HCT116 (cell line): ENCODE measurements around the gene ZDHHC14. TPM values are rescaled to one million over a fixed set of nuclear protein-coding genes. Genes with fewer than 3 reads are reported as not detected.

Experiments
- ATAC-seq: fragments of 200-7000 bp; cut with Tn5 transposase; 2 replicates; pipeline ENCODE4 v1.9.1; 2020; ENCODE audit warnings: mild to moderate bottlenecking, moderate library complexity
- BruUV-seq: library from RNA; stranded (reverse); fragments of 400-500 nt; replicated peaks from 2 replicates; lab custom pipeline; 2021; lab: Mats Ljungman, UMichigan
- CTCF ChIA-PET: fragments of 300-600 bp; sonication (Branson Sonifier 250); formaldehyde crosslinking; loops from one replicate; lab custom pipeline; 2021; ENCODE audit warnings: antibody characterized with exemption; lab: Charles Lee
- POLR2A ChIA-PET: fragments of 300-600, 350-600 bp; sonication (Branson Sonifier 250); formaldehyde crosslinking; loops from one replicate; lab custom pipeline; 2021; ENCODE audit warnings: antibody characterized with exemption; lab: Charles Lee
- RAD21 ChIA-PET, 2 experiments: fragments of 300-600 bp; sonication (Branson Sonifier 250); formaldehyde crosslinking; loops; one replicate each; lab custom pipeline; 2023; ENCODE audit warnings: low total read pairs in 2 of 2; ENCODE audit not compliant: uncharacterized antibody in 2 of 2, unreplicated experiment in 2 of 2, low non-redundant PET in 1 of 2; lab: Charles Lee
- DNase-seq: peaks from one replicate; pipeline ENCODE4 v3.0.0-alpha.2; 2010; ENCODE audit warnings: low read depth, low spot score
- H2AFZ ChIP-seq: fragments of 200-600 bp; shearing (Covaris generic), sonication (generic); 2 replicates; pipeline ENCODE4 v1.6.1; 2017; ENCODE audit warnings: low read depth, mixed run types, mixed read lengths, antibody characterized with exemption, low read length; ENCODE audit not compliant: poor library complexity, severe bottlenecking
- H3K27ac ChIP-seq: 2 replicates; pipeline ENCODE4 v1.5.1; 2012; ENCODE audit warnings: low read depth, low read length
- H3K27me3 ChIP-seq: fragments of 200-600 bp; sonication (generic); 2 replicates; pipeline ENCODE4 v1.6.1; 2016; ENCODE audit warnings: mixed run types, low read length, mixed read lengths; ENCODE audit not compliant: insufficient read depth
- H3K36me3 ChIP-seq, 2 experiments: fragments of 200-500 bp in 1 of 2; fragments of 200-600 bp in 1 of 2; sonication (Bioruptor generic) in 1 of 2; sonication (generic) in 1 of 2; 2 replicates each; pipeline versions ENCODE4 v1.5.1 to v1.6.1; 2014 to 2016; ENCODE audit warnings: low read length in 2 of 2, inconsistent platforms in 1 of 2, mixed read lengths in 1 of 2, mixed run types in 1 of 2; ENCODE audit not compliant: insufficient read depth in 2 of 2, control insufficient read depth in 1 of 2
- H3K4me1 ChIP-seq, 2 experiments: fragments of 200-600 bp in 1 of 2; sonication (generic) in 1 of 2; 2 replicates each; pipeline versions ENCODE4 v1.5.1 to v1.6.1; 2012 to 2017; ENCODE audit warnings: low read length in 2 of 2, inconsistent platforms in 1 of 2, mild to moderate bottlenecking in 1 of 2, mixed read lengths in 1 of 2, mixed run types in 1 of 2, moderate library complexity in 1 of 2; ENCODE audit not compliant: insufficient read depth in 2 of 2, control insufficient read depth in 1 of 2
- H3K4me2 ChIP-seq: fragments of 200-600 bp; sonication (generic); 2 replicates; pipeline ENCODE4 v1.6.1; 2017; ENCODE audit warnings: mixed run types, low read length, mixed read lengths
- H3K4me3 ChIP-seq, 2 experiments: fragments of 200-600 bp in 1 of 2; sonication (generic) in 1 of 2; replicated peaks in 1 of 2; 2 replicates each; pipeline ENCODE4 v1.5.1; 2011 to 2016; ENCODE audit warnings: low read length in 2 of 2, control low read depth in 1 of 2, low read depth in 1 of 2, mild to moderate bottlenecking in 1 of 2, mixed read lengths in 1 of 2, mixed run types in 1 of 2
- H3K79me2 ChIP-seq: fragments of 200-600 bp; sonication (generic); 2 replicates; pipeline ENCODE4 v1.6.1; 2017; ENCODE audit warnings: mild to moderate bottlenecking, mixed run types, low read length, moderate library complexity, mixed read lengths; ENCODE audit not compliant: insufficient read depth
- H3K9ac ChIP-seq: fragments of 200-600 bp; sonication (generic); 2 replicates; pipeline ENCODE4 v1.6.1; 2016; ENCODE audit warnings: low read length, mixed read lengths
- H3K9me2 ChIP-seq: fragments of 200-600 bp; sonication (generic), shearing (Covaris generic); 2 replicates; pipeline ENCODE4 v1.6.1; 2017; ENCODE audit warnings: mixed run types, mild to moderate bottlenecking, moderate library complexity; ENCODE audit not compliant: insufficient read depth
- H3K9me3 ChIP-seq, 2 experiments: fragments of 200-500 bp in 1 of 2; fragments of 200-600 bp in 1 of 2; sonication (Bioruptor generic) in 1 of 2; sonication (generic) in 1 of 2; 2 replicates each; pipeline ENCODE4 v1.6.1; 2014 to 2017; ENCODE audit warnings: low read length in 2 of 2, mixed read lengths in 2 of 2, inconsistent platforms in 1 of 2, low read depth in 1 of 2, mild to moderate bottlenecking in 1 of 2, mixed run types in 1 of 2, moderate library complexity in 1 of 2; ENCODE audit not compliant: control insufficient read depth in 1 of 2, insufficient read depth in 1 of 2
- H4K20me1 ChIP-seq: fragments of 200-600 bp; sonication (generic), shearing (Covaris generic); 2 replicates; pipeline ENCODE4 v1.6.1; 2017; ENCODE audit warnings: mixed run types, mild to moderate bottlenecking, moderate library complexity; ENCODE audit not compliant: insufficient read depth
- EZH2 ChIP-seq: fragments of 200-600 bp; sonication (generic); IDR thresholded peaks from 2 replicates; pipeline ENCODE4 v1.6.1; 2017; ENCODE audit warnings: antibody characterized with exemption, mixed run types
- FOSL1 ChIP-seq: IDR thresholded peaks from 2 replicates; pipeline ENCODE4 v1.6.1; 2012; ENCODE audit warnings: low read depth
- POLR2AphosphoS5 ChIP-seq: IDR thresholded peaks from 2 replicates; pipeline ENCODE4 v1.6.1; 2011; ENCODE audit warnings: mild to moderate bottlenecking, low read depth, low read length, moderate library complexity
- SIN3A ChIP-seq: IDR thresholded peaks from 2 replicates; pipeline ENCODE4 v1.6.1; 2012; ENCODE audit warnings: low read depth
- SRF ChIP-seq: IDR thresholded peaks from 2 replicates; pipeline ENCODE4 v1.6.1; 2012; ENCODE audit warnings: low read depth
- YY1 ChIP-seq: IDR thresholded peaks from 2 replicates; pipeline ENCODE4 v1.6.1; 2011; ENCODE audit warnings: low read length, low read depth, moderate library complexity, mild to moderate bottlenecking; ENCODE audit not compliant: insufficient replicate concordance; ENCODE audit errors: extremely low read depth
- ZNF274 ChIP-seq: fragments of 200-500 bp; sonication (Bioruptor generic); IDR thresholded peaks from 2 replicates; pipeline ENCODE4 v1.6.1; 2014; ENCODE audit warnings: mild to moderate bottlenecking, low read depth, low read length, inconsistent platforms
- intact Hi-C: fragments of 100-400 bp; cut with micrococcal nuclease; formaldehyde crosslinking; loops from 2 replicates; pipeline ENCODE4 v1.10.0; 2022
- total RNA-seq: library from RNA; stranded (reverse); gene quantifications from one replicate; pipeline ENCODE4 v1.2.1, GENCODE V29; 2021; ENCODE audit not compliant: unreplicated experiment

ZDHHC14 gene
- total RNA-seq, 1 experiment from 2014 or later = 5.3 TPM

DNA sequence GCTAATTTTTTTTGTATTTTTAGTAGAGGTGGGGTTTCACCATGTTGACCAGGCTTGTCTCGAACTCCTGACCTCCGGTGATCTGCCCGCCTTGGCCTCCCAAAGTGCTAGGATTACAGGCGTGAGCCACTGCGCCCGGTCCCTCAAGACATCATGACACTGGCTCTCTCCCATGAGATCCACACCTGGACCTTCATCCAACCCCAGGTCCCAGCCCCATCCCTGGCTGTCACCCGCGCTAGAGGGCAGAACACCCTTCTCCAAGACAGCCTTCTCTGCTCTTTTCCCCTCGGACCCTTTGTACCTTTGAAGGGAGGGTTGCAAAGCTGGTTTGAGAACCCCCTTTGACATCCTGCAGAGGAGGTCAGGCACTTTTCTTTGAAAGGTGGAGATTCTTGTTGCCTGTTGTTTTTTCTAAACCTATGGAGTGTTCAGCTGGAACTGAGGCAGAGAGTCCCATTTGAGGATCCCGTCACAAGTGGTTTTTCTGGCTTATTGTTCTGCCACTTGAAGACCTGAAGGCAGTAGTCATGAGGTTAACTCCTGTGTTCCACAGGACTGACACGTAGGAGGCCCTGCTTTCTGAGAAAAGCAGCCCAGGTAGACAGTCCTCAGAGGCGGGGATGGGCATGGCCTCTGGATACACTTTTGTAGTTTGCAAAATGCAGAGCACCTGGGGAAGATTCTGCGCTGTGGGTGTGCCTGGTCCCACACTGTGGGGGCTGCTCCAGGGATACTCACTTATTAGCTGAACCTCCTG, 270.9 kb downstream of the ZDHHC14 start (continued):
- no peak for TF ChIP-seq YY1

DNA sequence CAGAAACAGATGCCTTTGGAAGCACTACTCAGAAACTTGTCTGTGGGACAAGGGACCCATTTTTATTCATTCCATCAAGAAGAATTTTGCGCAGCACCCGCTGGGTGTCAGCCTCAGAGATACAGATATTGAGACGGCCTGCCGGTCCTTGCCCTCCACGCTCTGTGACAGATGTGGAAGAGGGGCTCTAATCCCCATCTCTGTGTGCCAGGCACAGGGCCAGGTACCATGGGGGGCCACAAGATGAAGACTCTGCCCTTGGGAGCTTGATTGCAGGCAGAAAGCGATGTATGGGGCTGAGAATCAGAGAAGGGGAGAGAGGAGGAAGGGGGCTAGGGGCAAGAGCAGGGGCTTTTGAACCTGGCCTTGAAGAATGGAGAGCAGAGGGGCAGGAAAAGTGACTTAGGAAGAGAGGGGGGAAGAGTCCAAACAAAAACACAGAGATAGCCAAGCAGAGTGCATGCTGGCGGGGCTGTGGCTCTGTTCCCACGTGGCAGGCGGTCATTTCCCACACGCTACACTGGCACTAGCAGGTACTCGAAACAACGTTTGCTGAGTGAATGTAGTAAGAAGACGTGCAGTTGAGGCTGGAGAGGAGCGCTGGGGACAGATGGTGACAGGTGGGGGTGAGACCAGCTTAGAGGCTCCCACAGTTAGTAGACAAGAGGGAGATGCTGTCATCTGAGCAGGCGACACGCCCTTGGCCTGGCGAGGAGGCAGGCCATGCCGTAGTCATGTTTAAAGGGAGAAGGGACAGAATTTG, 271.8 kb downstream of the ZDHHC14 start:
- ChIA-PET CTCF (no interaction called here), RAD21 (no interaction called here), POLR2A (no interaction called here)
- Histone ChIP-seq H2AFZ (no peak overlapping the region), H3K79me2 (no peaks in the 10 kb centered on the region), H3K4me1 (peaks cover 7 to 9% of the 10 kb centered on the region in 2 experiments; a peak in 3 of 4 replicates), H3K27me3 (no peaks in the 10 kb centered on the region), H3K36me3 (no peaks in the 10 kb centered on the region), H3K9me2 (no peaks in the 10 kb centered on the region), H4K20me1 (no peaks in the 10 kb centered on the region), H3K4me3 (no peak overlapping the region), H3K4me2 (no peak overlapping the region), H3K9ac (no peak overlapping the region), H3K9me3 (no peaks in the 10 kb centered on the region), H3K27ac (no peak overlapping the region)
- no TSS peak for BruUV-seq
- intact Hi-C loops = no loop called here
- no peak for ATAC-seq
- TF ChIP-seq EZH2 (no peak), SIN3A (no peak), ZNF274 (no peak), POLR2AphosphoS5 (no peak), FOSL1 (no peak), SRF (no peak)
- DNase-seq = no peak
